ENCODE data around the gene CACNA1E. TPM values are rescaled to one million over a fixed set of nuclear protein-coding genes. Genes with fewer than 3 reads are reported as not detected.

The CACNA1E gene
- total and polyA plus RNA-seq, 10 donors: 0.02 to 6.1 (median 1.2) TPM

DNA sequence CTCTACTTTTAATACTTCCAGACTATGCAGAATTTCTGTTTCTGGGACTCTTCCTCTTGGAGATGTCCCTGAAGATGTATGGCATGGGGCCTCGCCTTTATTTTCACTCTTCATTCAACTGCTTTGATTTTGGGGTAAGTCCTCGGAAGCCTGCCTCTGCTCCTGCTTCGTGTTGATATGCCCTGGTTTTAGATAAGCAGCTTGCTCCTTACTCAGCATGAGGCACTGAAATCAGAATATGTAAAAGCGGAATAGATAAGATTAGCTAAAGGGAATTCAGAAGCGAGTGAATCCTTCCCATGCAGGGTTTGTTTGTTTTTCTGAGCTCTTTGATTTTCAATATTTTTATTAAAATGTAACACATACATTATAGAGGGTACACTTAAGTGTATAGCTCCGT is 234.7 kb downstream of the CACNA1E start:
- intact Hi-C loops (cut with DNase I; ENCODE audit: low total_unique reads): no loop called here
- Histone ChIP-seq H3K27ac (no peak overlapping the region), H3K36me3 (no peaks in the 10 kb centered on the region), H3K4me3 (no peak overlapping the region), H3K27me3 (replicated peaks in 1 of 7) (peaks cover 0 to 9% (median 0%) of the 10 kb centered on the region in 7 donors), H3K4me1 (no peaks in the 10 kb centered on the region), H3K9me3 (no peaks in the 10 kb centered on the region)
- TF ChIP-seq, protein P1, sequence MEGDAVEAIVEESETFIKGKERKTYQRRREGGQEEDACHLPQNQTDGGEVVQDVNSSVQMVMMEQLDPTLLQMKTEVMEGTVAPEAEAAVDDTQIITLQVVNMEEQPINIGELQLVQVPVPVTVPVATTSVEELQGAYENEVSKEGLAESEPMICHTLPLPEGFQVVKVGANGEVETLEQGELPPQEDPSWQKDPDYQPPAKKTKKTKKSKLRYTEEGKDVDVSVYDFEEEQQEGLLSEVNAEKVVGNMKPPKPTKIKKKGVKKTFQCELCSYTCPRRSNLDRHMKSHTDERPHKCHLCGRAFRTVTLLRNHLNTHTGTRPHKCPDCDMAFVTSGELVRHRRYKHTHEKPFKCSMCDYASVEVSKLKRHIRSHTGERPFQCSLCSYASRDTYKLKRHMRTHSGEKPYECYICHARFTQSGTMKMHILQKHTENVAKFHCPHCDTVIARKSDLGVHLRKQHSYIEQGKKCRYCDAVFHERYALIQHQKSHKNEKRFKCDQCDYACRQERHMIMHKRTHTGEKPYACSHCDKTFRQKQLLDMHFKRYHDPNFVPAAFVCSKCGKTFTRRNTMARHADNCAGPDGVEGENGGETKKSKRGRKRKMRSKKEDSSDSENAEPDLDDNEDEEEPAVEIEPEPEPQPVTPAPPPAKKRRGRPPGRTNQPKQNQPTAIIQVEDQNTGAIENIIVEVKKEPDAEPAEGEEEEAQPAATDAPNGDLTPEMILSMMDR (IDR thresholded peaks at IDR 0.05 in 8 of 11, conservative IDR thresholded peaks at IDR 0.05 in 3 of 11): no peak
- no peak for TF ChIP-seq POLR2AphosphoS5 (IDR thresholded peaks at IDR 0.05)
- no peak for TF ChIP-seq POLR2A (IDR thresholded peaks at IDR 0.05)
- DNase-seq: no peak
- WGBS, 5 donors: 53 to 61% (median 59%) methylated on average over 6 of the region's 6 CpGs

DNA sequence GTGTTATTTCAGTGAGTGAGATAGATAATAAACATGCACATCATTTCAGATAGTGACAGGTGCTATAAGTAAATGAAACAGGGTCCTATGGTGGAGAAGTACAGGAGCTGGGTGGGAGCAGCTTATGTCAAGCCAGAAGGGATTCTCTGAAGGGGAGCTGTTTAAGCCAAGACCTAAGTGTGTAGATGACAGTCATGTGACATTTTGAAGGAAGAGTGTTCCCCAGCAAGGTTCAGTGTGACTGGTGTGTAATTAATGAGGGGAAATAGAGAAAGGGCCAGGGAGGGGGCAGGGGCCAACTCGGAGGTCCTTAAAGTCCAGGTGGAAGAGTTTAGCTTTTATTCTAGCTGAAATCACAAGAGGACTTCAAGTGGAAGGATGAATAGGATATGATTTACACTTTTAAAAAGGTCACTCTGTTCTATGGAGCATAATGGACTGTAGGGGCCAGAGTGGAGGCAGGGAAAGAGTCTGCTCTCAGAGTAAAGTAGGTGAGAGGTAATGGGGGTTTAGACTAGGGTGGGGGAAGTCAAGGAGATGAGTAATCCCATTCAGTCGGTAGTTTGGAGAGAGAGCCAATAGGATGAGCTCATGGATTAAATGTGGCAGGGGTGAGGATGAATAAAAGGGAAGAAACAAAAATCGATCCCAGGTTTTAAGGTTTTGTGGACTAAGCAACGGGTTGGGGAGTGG is 243.1 kb downstream of the CACNA1E start:
- Histone ChIP-seq H3K4me3 (no peak overlapping the region), H3K4me1 (no peaks in the 10 kb centered on the region), H3K27ac (no peak overlapping the region), H3K9me3 (no peaks in the 10 kb centered on the region), H3K36me3 (no peaks in the 10 kb centered on the region), H3K27me3 (replicated peaks in 1 of 7) (no peaks in the 10 kb centered on the region)
- no peak for DNase-seq
- intact Hi-C loops (cut with DNase I; ENCODE audit: low total_unique reads): no loop called here
- WGBS, 5 donors: 59 to 74% (median 62%) methylated on average over 4 of the region's 4 CpGs
- TF ChIP-seq, protein P1 (IDR thresholded peaks at IDR 0.05 in 8 of 11, conservative IDR thresholded peaks at IDR 0.05 in 3 of 11): no peak
- TF ChIP-seq POLR2AphosphoS5 (IDR thresholded peaks at IDR 0.05): no peak
- TF ChIP-seq POLR2A (IDR thresholded peaks at IDR 0.05): no peak

GRCh38 chr1:181730606-181731005 is 247.3 kb downstream of the CACNA1E start:
- Histone ChIP-seq H3K27ac (no peak overlapping the region), H3K27me3 (replicated peaks in 1 of 7) (no peaks in the 10 kb centered on the region), H3K36me3 (no peaks in the 10 kb centered on the region), H3K9me3 (no peaks in the 10 kb centered on the region), H3K4me3 (no peak overlapping the region), H3K4me1 (no peaks in the 10 kb centered on the region)
- no peak for DNase-seq
- intact Hi-C loops (cut with DNase I; ENCODE audit: low total_unique reads): no loop called here
- TF ChIP-seq, protein P1 (IDR thresholded peaks at IDR 0.05 in 8 of 11, conservative IDR thresholded peaks at IDR 0.05 in 3 of 11): no peak
- TF ChIP-seq POLR2A (IDR thresholded peaks at IDR 0.05): no peak
- no peak for TF ChIP-seq POLR2AphosphoS5 (IDR thresholded peaks at IDR 0.05)
- 83 to 90% (median 89%) methylated on average over 4 to 7 of the region's 7 CpGs for WGBS, 5 donors

DNA sequence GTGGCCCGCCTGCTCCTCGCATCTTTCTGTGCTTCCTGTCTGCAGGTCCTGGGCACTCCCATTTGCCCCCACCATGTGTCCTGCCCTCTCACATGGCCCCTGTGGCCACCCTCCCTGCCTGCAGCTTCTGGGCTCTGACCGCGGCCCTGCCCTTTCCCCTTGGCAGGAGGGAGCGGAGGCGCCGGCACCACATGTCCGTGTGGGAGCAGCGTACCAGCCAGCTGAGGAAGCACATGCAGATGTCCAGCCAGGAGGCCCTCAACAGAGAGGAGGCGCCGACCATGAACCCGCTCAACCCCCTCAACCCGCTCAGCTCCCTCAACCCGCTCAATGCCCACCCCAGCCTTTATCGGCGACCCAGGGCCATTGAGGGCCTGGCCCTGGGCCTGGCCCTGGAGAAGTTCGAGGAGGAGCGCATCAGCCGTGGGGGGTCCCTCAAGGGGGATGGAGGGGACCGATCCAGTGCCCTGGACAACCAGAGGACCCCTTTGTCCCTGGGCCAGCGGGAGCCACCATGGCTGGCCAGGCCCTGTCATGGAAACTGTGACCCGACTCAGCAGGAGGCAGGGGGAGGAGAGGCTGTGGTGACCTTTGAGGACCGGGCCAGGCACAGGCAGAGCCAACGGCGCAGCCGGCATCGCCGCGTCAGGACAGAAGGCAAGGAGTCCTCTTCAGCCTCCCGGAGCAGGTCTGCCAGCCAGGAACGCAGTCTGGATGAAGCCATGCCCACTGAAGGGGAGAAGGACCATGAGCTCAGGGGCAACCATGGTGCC is 249.1 kb downstream of the CACNA1E start:
- Histone ChIP-seq H3K9me3 (no peaks in the 10 kb centered on the region), H3K4me3 (no peak overlapping the region), H3K27ac (no peak overlapping the region), H3K27me3 (replicated peaks in 1 of 7) (no peaks in the 10 kb centered on the region), H3K36me3 (no peaks in the 10 kb centered on the region), H3K4me1 (no peaks in the 10 kb centered on the region)
- no peak for DNase-seq
- intact Hi-C loops (cut with DNase I; ENCODE audit: low total_unique reads): no loop called here
- WGBS, 5 donors: 86 to 95% (median 93%) methylated on average over 21 to 31 of the region's 31 CpGs
- TF ChIP-seq, protein P1 (IDR thresholded peaks at IDR 0.05 in 8 of 11, conservative IDR thresholded peaks at IDR 0.05 in 3 of 11): no peak
- no peak for TF ChIP-seq POLR2AphosphoS5 (IDR thresholded peaks at IDR 0.05)
- TF ChIP-seq POLR2A (IDR thresholded peaks at IDR 0.05): no peak

Data from spleen (tissue), 11 donors.